Measurements from ENCODE around the gene DNM2. TPM values are rescaled to one million over a fixed set of nuclear protein-coding genes. Genes with fewer than 3 reads are reported as not detected.

The DNM2 gene
- total RNA-seq, 1 experiment from 2014 or later, result 188 TPM

GRCh38 chr19:10678813-10679212 is 39.1 kb upstream of the DNM2 start:
- Histone ChIP-seq H3K4me2 (no peak overlapping the region), H3K79me2 (ENCODE audit: low read depth) (peaks cover 69% of the 10 kb centered on the region), H3F3A (ENCODE audit: insufficient read depth, low read depth) (peaks cover 76% of the 10 kb centered on the region), H3K4me1 (replicated peaks; ENCODE audit: insufficient read depth) (no peaks in the 10 kb centered on the region), H3K36me3 (ENCODE audit: low read depth) (peaks cover 71% of the 10 kb centered on the region), H4K20me1 (ENCODE audit: insufficient read depth) (peaks cover 92% of the 10 kb centered on the region), H3K27ac (no peak overlapping the region), H3K27me3 (ENCODE audit: insufficient read depth, low read depth) (no peaks in the 10 kb centered on the region), H3K4me3 (no peak overlapping the region), H2AFZ (no peak overlapping the region), H3K9me2 (ENCODE audit: insufficient read depth) (no peaks in the 10 kb centered on the region), H3K9me3 (ENCODE audit: insufficient read depth, low read depth) (no peaks in the 10 kb centered on the region)
- ChIA-PET POLR2A (ENCODE audit: unreplicated experiment) (no interaction called here), CTCF (no interaction called here)
- TF ChIP-seq EZH2 (IDR thresholded peaks at IDR 0.05; ENCODE audit: low read depth) (no peak), CTCF (conservative IDR thresholded peaks at IDR 0.05) (no peak)
- BruUV-seq (replicated peaks), result no TSS peak
- DNase-seq, result no peak
- intact Hi-C loops (cut with micrococcal nuclease; ENCODE audit: unreplicated experiment), result no loop called here

GRCh38 chr19:10679743-10680142 is 38.1 kb upstream of the DNM2 start:
- peaks cover 91% of the 10 kb centered on the region for H4K20me1 ChIP-seq (ENCODE audit: insufficient read depth)

GRCh38 chr19:10680545-10681135 is 37.2 kb upstream of the DNM2 start:
- peaks cover 91% of the 10 kb centered on the region for H4K20me1 ChIP-seq (ENCODE audit: insufficient read depth)
- H3K27me3 ChIP-seq (ENCODE audit: insufficient read depth, low read depth), result no peaks in the 10 kb centered on the region
- intact Hi-C loops (cut with micrococcal nuclease; ENCODE audit: unreplicated experiment), result no loop called here
- BruUV-seq (replicated peaks), result no TSS peak
- no peak overlapping the region for H3K27ac ChIP-seq
- TF ChIP-seq CTCF (conservative IDR thresholded peaks at IDR 0.05), result no peak
- no peak for TF ChIP-seq EZH2 (IDR thresholded peaks at IDR 0.05; ENCODE audit: low read depth)
- H3K9me3 ChIP-seq (ENCODE audit: insufficient read depth, low read depth), result no peaks in the 10 kb centered on the region
- H3K4me3 ChIP-seq, result no peak overlapping the region
- peaks cover 79% of the 10 kb centered on the region for H3K36me3 ChIP-seq (ENCODE audit: low read depth)
- ChIA-PET POLR2A (ENCODE audit: unreplicated experiment) (no interaction called here), CTCF (no interaction called here)
- H2AFZ ChIP-seq, result no peak overlapping the region
- no peaks in the 10 kb centered on the region for H3K9me2 ChIP-seq (ENCODE audit: insufficient read depth)
- no peak overlapping the region for H3K4me2 ChIP-seq
- no peaks in the 10 kb centered on the region for H3K4me1 ChIP-seq (replicated peaks; ENCODE audit: insufficient read depth)
- peaks cover 61% of the 10 kb centered on the region for H3F3A ChIP-seq (ENCODE audit: insufficient read depth, low read depth)
- DNase-seq, result no peak
- peaks cover 51% of the 10 kb centered on the region for H3K79me2 ChIP-seq (ENCODE audit: low read depth)

More at GRCh38 chr19:10679743-10680142, 38.1 kb upstream of the DNM2 start:
- H3K4me1 ChIP-seq (replicated peaks; ENCODE audit: insufficient read depth), result no peaks in the 10 kb centered on the region
- H3K4me2 ChIP-seq, result no peak overlapping the region
- POLR2A ChIA-PET (ENCODE audit: unreplicated experiment), result no interaction called here
- DNase-seq, result no peak
- no peak overlapping the region for H2AFZ ChIP-seq
- H3K79me2 ChIP-seq (ENCODE audit: low read depth), result peaks cover 60% of the 10 kb centered on the region
- no peak for TF ChIP-seq EZH2 (IDR thresholded peaks at IDR 0.05; ENCODE audit: low read depth)
- TF ChIP-seq CTCF (conservative IDR thresholded peaks at IDR 0.05), result no peak
- intact Hi-C loops (cut with micrococcal nuclease; ENCODE audit: unreplicated experiment), result no loop called here
- CTCF ChIA-PET, result interaction anchor here (0.6 kb wide), 1 partner anchor 156 kb away, joined by 3 read pairs; no protein-coding TSS in a partner anchor
- H3K27me3 ChIP-seq (ENCODE audit: insufficient read depth, low read depth), result no peaks in the 10 kb centered on the region
- peaks cover 70% of the 10 kb centered on the region for H3F3A ChIP-seq (ENCODE audit: insufficient read depth, low read depth)
- peaks cover 77% of the 10 kb centered on the region for H3K36me3 ChIP-seq (ENCODE audit: low read depth)
- H3K9me3 ChIP-seq (ENCODE audit: insufficient read depth, low read depth), result no peaks in the 10 kb centered on the region
- no TSS peak for BruUV-seq (replicated peaks)
- no peak overlapping the region for H3K27ac ChIP-seq
- H3K4me3 ChIP-seq, result no peak overlapping the region
- H3K9me2 ChIP-seq (ENCODE audit: insufficient read depth), result no peaks in the 10 kb centered on the region

All from PC-9 (cell line).